Measurements from ENCODE around the gene PIP5KL1. TPM values are rescaled to one million over a fixed set of nuclear protein-coding genes. Genes with fewer than 3 reads are reported as not detected.

Gene PIP5KL1
- polyA plus RNA-seq, 1 donor from 2014 or later: 3.4 TPM

DNA sequence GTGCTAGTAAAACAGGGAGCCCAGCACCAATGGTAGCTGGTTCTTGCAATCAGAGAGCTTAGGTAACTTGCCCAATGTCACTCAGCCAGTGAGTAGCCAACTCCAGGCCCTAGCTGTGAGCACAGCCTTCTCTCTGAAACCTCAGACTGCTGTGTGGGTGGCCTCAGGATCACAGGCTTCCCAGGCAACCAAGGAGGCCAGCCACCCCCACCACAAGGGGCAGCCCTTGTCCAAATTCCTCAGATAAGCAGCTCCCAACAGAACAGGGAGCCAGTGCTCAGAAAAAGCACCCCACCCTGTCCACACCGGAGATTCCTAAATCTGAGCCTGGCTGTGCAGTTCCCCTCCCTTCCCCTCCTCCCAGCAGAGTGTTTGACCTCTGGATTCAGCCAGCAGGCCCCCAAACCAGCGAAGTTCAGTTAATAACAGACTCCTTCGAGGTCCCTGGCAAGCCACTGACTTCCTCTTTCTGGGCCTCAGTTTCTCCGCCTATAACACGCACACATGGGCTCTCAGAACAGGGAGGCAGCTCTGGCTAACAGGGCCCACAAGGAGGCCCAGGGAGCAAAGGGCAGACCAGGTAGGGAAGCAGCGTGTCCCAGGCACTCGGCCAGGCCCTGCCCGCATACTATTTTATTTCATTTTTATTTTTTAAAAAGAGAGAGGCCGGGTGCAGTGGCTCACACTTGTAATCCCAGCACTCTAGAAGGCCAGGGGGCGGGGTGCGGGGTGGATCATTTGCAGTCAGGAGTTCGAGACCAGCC is 47.5 kb upstream of the PIP5KL1 start:
- H3K4me2 ChIP-seq (ENCODE audit: low read length): peak overlapping the region; percentile 92
- H3K36me3 ChIP-seq (ENCODE audit: insufficient read depth, low read length): no peaks in the 10 kb centered on the region
- no peaks in the 10 kb centered on the region for H3K9me3 ChIP-seq (ENCODE audit: low read length)
- H3K27me3 ChIP-seq (ENCODE audit: insufficient read depth, low read depth, low read length): no peaks in the 10 kb centered on the region
- no peaks in the 10 kb centered on the region for H3F3A ChIP-seq (ENCODE audit: insufficient read depth, low read length, poor library complexity, severe bottlenecking)
- H3K9ac ChIP-seq (ENCODE audit: low read length): peak overlapping the region; percentile 79
- H3K4me3 ChIP-seq (ENCODE audit: low read length): peak overlapping the region; percentile 93
- no peak overlapping the region for H3K27ac ChIP-seq (ENCODE audit: low read length)
- peaks cover 64% of the 10 kb centered on the region for H3K79me2 ChIP-seq (replicated peaks; ENCODE audit: insufficient read depth, low read length)
- no peaks in the 10 kb centered on the region for H3K9me2 ChIP-seq (ENCODE audit: insufficient read depth, low read length)
- H2AFZ ChIP-seq (ENCODE audit: low read depth, low read length): no peak overlapping the region
- H4K20me1 ChIP-seq (ENCODE audit: insufficient read depth): peaks cover 18% of the 10 kb centered on the region
- TF ChIP-seq POLR2AphosphoS5 (IDR thresholded peaks at IDR 0.05) (no peak), RAD21 (conservative IDR thresholded peaks at IDR 0.05) (no peak), EZH2 (IDR thresholded peaks at IDR 0.05; ENCODE audit: borderline replicate concordance, insufficient read depth, low read length, poor library complexity, severe bottlenecking) (no peak), CTCF (IDR thresholded peaks at IDR 0.05; ENCODE audit: poor library complexity, severe bottlenecking) (no peak), MXI1 (conservative IDR thresholded peaks at IDR 0.05; ENCODE audit: poor library complexity, severe bottlenecking) (no peak), EP300 (conservative IDR thresholded peaks at IDR 0.05; ENCODE audit: poor library complexity, severe bottlenecking) (no peak), REST (IDR thresholded peaks at IDR 0.05; ENCODE audit: borderline replicate concordance) (no peak), SMC3 (conservative IDR thresholded peaks at IDR 0.05; ENCODE audit: poor library complexity) (no peak), TAF1 (IDR thresholded peaks at IDR 0.05; ENCODE audit: low read depth) (no peak)

DNA sequence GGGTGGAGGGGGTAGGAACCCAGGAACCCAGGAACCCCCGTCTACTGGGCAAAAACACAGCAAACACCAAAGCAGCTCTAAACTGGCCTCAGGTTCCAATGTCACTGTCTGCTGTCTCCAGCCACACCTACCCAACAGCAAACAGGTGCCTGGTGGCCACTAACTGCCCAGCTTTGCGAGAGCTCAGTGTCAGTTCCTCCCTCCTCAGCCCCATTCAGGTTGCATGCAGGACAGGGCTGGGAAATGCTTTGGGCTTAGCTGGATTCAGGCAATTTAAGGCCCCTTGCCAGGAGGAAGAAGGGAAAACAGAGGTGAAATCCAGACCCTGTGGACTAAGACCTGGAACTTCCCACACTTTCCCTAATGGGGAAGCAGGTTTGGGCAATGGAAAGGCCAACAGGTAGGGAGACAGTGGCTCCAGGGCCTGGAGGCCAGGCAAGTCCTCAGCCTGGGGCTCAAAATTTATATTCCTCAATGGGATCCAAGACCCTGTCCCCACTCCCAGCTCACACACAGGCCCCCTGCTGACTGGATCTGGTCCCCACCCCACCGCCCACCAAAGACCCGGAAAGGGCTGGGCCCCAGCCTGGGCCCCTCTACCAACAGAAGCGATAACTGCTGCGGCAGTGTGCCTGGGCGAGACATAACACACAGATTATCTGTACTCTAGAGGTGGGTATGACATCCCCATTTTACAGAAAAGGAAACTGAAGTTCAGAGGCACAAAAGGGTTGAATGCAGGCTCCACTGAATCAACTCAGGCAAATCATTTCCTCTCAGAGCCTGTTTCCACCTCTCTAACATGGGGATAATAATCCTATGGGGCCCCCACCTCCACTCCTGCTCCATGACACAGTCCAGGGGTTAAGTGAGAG is 46.7 kb upstream of the PIP5KL1 start:
- Histone ChIP-seq H3K9me3 (ENCODE audit: low read length) (no peaks in the 10 kb centered on the region), H2AFZ (ENCODE audit: low read depth, low read length) (no peak overlapping the region), H3K79me2 (replicated peaks; ENCODE audit: insufficient read depth, low read length) (peaks cover 69% of the 10 kb centered on the region), H3K9ac (ENCODE audit: low read length) (peak overlapping the region; percentile 36), H3K27ac (ENCODE audit: low read length) (no peak overlapping the region), H4K20me1 (ENCODE audit: insufficient read depth) (peaks cover 18% of the 10 kb centered on the region), H3F3A (ENCODE audit: insufficient read depth, low read length, poor library complexity, severe bottlenecking) (no peaks in the 10 kb centered on the region), H3K9me2 (ENCODE audit: insufficient read depth, low read length) (no peaks in the 10 kb centered on the region), H3K4me3 (ENCODE audit: low read length) (peak overlapping the region; percentile 93), H3K4me2 (ENCODE audit: low read length) (peak overlapping the region; percentile 92), H3K36me3 (ENCODE audit: insufficient read depth, low read length) (no peaks in the 10 kb centered on the region), H3K27me3 (ENCODE audit: insufficient read depth, low read depth, low read length) (no peaks in the 10 kb centered on the region)
- no peak for TF ChIP-seq REST (IDR thresholded peaks at IDR 0.05; ENCODE audit: borderline replicate concordance)
- TF ChIP-seq CTCF (IDR thresholded peaks at IDR 0.05; ENCODE audit: poor library complexity, severe bottlenecking): no peak
- TF ChIP-seq POLR2AphosphoS5 (IDR thresholded peaks at IDR 0.05): no peak
- TF ChIP-seq TAF1 (IDR thresholded peaks at IDR 0.05; ENCODE audit: low read depth): no peak
- TF ChIP-seq EZH2 (IDR thresholded peaks at IDR 0.05; ENCODE audit: borderline replicate concordance, insufficient read depth, low read length, poor library complexity, severe bottlenecking): no peak
- TF ChIP-seq RAD21 (conservative IDR thresholded peaks at IDR 0.05): no peak
- TF ChIP-seq EP300 (conservative IDR thresholded peaks at IDR 0.05; ENCODE audit: poor library complexity, severe bottlenecking): no peak
- TF ChIP-seq MXI1 (conservative IDR thresholded peaks at IDR 0.05; ENCODE audit: poor library complexity, severe bottlenecking): no peak
- no peak for TF ChIP-seq SMC3 (conservative IDR thresholded peaks at IDR 0.05; ENCODE audit: poor library complexity)

All from neural cell (in vitro differentiated cells).